ENCODE results near the gene WSCD1. TPM values are rescaled to one million over a fixed set of nuclear protein-coding genes. Genes with fewer than 3 reads are reported as not detected.

The WSCD1 gene
- total RNA-seq, 6 experiments from 2014 or later, result 1.3 to 4.6 (median 1.6) TPM

- intact Hi-C loops (cut with DNase I), result loop anchor here in 1 of 2 donors (10.0 kb wide), 1 partner anchor 55 kb away; no protein-coding TSS in a partner anchor
- no peak for DNase-seq
Observed at GRCh38 chr17:6159541-6160231, 89.5 kb downstream of the WSCD1 start.

GRCh38 chr17:6160232-6160555 lies 90.0 kb downstream of the WSCD1 start:
- Histone ChIP-seq H3K4me1 (no peaks in the 10 kb centered on the region), H3K4me3 (no peak overlapping the region), H3K27me3 (no peaks in the 10 kb centered on the region), H3K36me3 (no peaks in the 10 kb centered on the region), H3K27ac (no peak overlapping the region), H3K9me3 (no peaks in the 10 kb centered on the region)
- TF ChIP-seq CTCF (IDR thresholded peaks at IDR 0.05), result no peak
- TF ChIP-seq POLR2A (IDR thresholded peaks at IDR 0.05), result no peak
- no peak for ATAC-seq
- WGBS (ENCODE audit: insufficient coverage, low coverage, low lambda C conversion rate, missing lambda C conversion rate), result 73% methylated on average over 6 of the region's 8 CpGs
- DNase-seq, result no peak
- intact Hi-C loops (cut with DNase I), result loop anchor here in 1 of 2 donors (10.0 kb wide), 1 partner anchor 55 kb away; no protein-coding TSS in a partner anchor

More at GRCh38 chr17:6159541-6160231, 89.5 kb downstream of the WSCD1 start:
- Histone ChIP-seq H3K4me3 (no peak overlapping the region), H3K4me1 (no peaks in the 10 kb centered on the region), H3K36me3 (no peaks in the 10 kb centered on the region), H3K27ac (no peak overlapping the region), H3K9me3 (no peaks in the 10 kb centered on the region), H3K27me3 (no peaks in the 10 kb centered on the region)
- TF ChIP-seq POLR2A (IDR thresholded peaks at IDR 0.05) (no peak), CTCF (IDR thresholded peaks at IDR 0.05) (no peak)
- 46% methylated on average over 12 of the region's 15 CpGs for WGBS (ENCODE audit: insufficient coverage, low coverage, low lambda C conversion rate, missing lambda C conversion rate)
- no peak for ATAC-seq

- Histone ChIP-seq H3K4me3 (no peak overlapping the region), H3K4me1 (no peaks in the 10 kb centered on the region), H3K27ac (no peak overlapping the region), H3K27me3 (no peaks in the 10 kb centered on the region), H3K9me3 (no peaks in the 10 kb centered on the region), H3K36me3 (no peaks in the 10 kb centered on the region)
- TF ChIP-seq POLR2A (IDR thresholded peaks at IDR 0.05), result no peak
- TF ChIP-seq CTCF (IDR thresholded peaks at IDR 0.05), result no peak
- intact Hi-C loops (cut with DNase I), result loop anchor here in 1 of 2 donors (10.0 kb wide), 1 partner anchor 56 kb away; no protein-coding TSS in a partner anchor
- ATAC-seq (no peak), DNase-seq (no peak)
- 69% methylated on average over 17 of the region's 24 CpGs for WGBS (ENCODE audit: insufficient coverage, low coverage, low lambda C conversion rate, missing lambda C conversion rate)
Observed at GRCh38 chr17:6160911-6161855, 91.0 kb downstream of the WSCD1 start.

GRCh38 chr17:6162216-6162615 lies 92.0 kb downstream of the WSCD1 start:
- DNase-seq, result no peak
- Histone ChIP-seq H3K27ac (no peak overlapping the region), H3K4me1 (no peaks in the 10 kb centered on the region), H3K4me3 (no peak overlapping the region), H3K27me3 (no peaks in the 10 kb centered on the region), H3K36me3 (no peaks in the 10 kb centered on the region), H3K9me3 (no peaks in the 10 kb centered on the region)
- intact Hi-C loops (cut with DNase I), result loop anchor here in 1 of 2 donors (10.0 kb wide), 1 partner anchor 57 kb away; no protein-coding TSS in a partner anchor
- 46% methylated on average over 3 of the region's 4 CpGs for WGBS (ENCODE audit: insufficient coverage, low coverage, low lambda C conversion rate, missing lambda C conversion rate)
- TF ChIP-seq POLR2A (IDR thresholded peaks at IDR 0.05), result no peak
- TF ChIP-seq CTCF (IDR thresholded peaks at IDR 0.05), result no peak
- no peak for ATAC-seq
